IMR-90 (cell line): ENCODE measurements around the gene RUNX1. TPM values are rescaled to one million over a fixed set of nuclear protein-coding genes. Genes with fewer than 3 reads are reported as not detected.

Experiments used
- ATAC-seq: fragments of 200-7000 bp; cut with Tn5 transposase; 2 replicates; pipeline ENCODE4 v1.9.1; 2020; ENCODE audit warnings: low read depth, mild to moderate bottlenecking, moderate library complexity
- BruUV-seq: library from RNA; stranded (reverse); fragments of 400-500 nt; replicated peaks from 2 replicates; lab custom pipeline; 2021; lab: Mats Ljungman, UMichigan
- CTCF ChIA-PET: fragments of 300-600 bp; formaldehyde crosslinking; extraction: SDS; loops from one replicate; lab custom pipeline; 2021; ENCODE audit warnings: antibody characterized with exemption; lab: Yijun Ruan, JAX
- POLR2A ChIA-PET: fragments of 300-600 bp; sonication (Branson Sonifier 250); formaldehyde crosslinking; loops from one replicate; lab custom pipeline; 2022; ENCODE audit warnings: antibody characterized with exemption; ENCODE audit not compliant: unreplicated experiment; lab: Charles Lee
- DNase-seq: peaks from one replicate; pipeline ENCODE4 v3.0.0; 2013
- H2AFZ ChIP-seq: replicated peaks from 2 replicates; pipeline ENCODE3; 2013; ENCODE audit warnings: low read length, mild to moderate bottlenecking; ENCODE audit not compliant: poor library complexity
- H2AK5ac ChIP-seq: 2 replicates; pipeline ENCODE4 v1.6.1; 2013; ENCODE audit warnings: low read depth, low read length, inconsistent platforms
- H2AK9ac ChIP-seq: replicated peaks from 2 replicates; pipeline ENCODE3; 2013; ENCODE audit warnings: mild to moderate bottlenecking, low read depth, low read length, moderate library complexity; ENCODE audit not compliant: poor library complexity
- H2BK120ac ChIP-seq: 2 replicates; pipeline ENCODE4 v1.6.1; 2013; ENCODE audit warnings: low read depth, low read length, inconsistent platforms
- H2BK15ac ChIP-seq: 3 replicates; pipeline ENCODE4 v1.6.1; 2013; ENCODE audit warnings: low read depth, low read length, inconsistent platforms
- H2BK20ac ChIP-seq: 2 replicates; pipeline ENCODE4 v1.6.1; 2013; ENCODE audit warnings: low read depth, mild to moderate bottlenecking, inconsistent platforms, low read length, moderate library complexity
- H2BK5ac ChIP-seq: 2 replicates; pipeline ENCODE4 v1.6.1; 2013; ENCODE audit warnings: mild to moderate bottlenecking, low read depth, low read length, inconsistent platforms; ENCODE audit not compliant: poor library complexity, severe bottlenecking
- H3K14ac ChIP-seq: replicated peaks from 2 replicates; pipeline ENCODE4 v1.6.1; 2013; ENCODE audit warnings: low read depth, low read length, inconsistent platforms
- H3K18ac ChIP-seq: 2 replicates; pipeline ENCODE4 v1.6.1; 2013; ENCODE audit warnings: low read depth, low read length, control low read depth
- H3K23ac ChIP-seq: 2 replicates; pipeline ENCODE4 v1.6.1; 2013; ENCODE audit warnings: low read depth, low read length, inconsistent platforms
- H3K27ac ChIP-seq: 2 replicates; pipeline ENCODE4 v1.5.1; 2013; ENCODE audit warnings: mild to moderate bottlenecking, control low read depth, low read length; ENCODE audit not compliant: insufficient read depth
- H3K27me3 ChIP-seq: 2 replicates; pipeline ENCODE4 v1.6.1; 2013; ENCODE audit warnings: low read length; ENCODE audit not compliant: control insufficient read depth, insufficient read depth
- H3K36me3 ChIP-seq: 2 replicates; pipeline ENCODE4 v1.6.1; 2013; ENCODE audit warnings: low read length, mixed read lengths; ENCODE audit not compliant: control insufficient read depth, insufficient read depth
- H3K4ac ChIP-seq: 2 replicates; pipeline ENCODE4 v1.6.1; 2013; ENCODE audit warnings: low read depth, low read length, inconsistent platforms
- H3K4me1 ChIP-seq: 2 replicates; pipeline ENCODE4 v1.6.1; 2013; ENCODE audit warnings: low read length, mixed read lengths; ENCODE audit not compliant: control insufficient read depth, insufficient read depth
- H3K4me2 ChIP-seq: 2 replicates; pipeline ENCODE4 v1.6.1; 2013; ENCODE audit warnings: low read depth, mild to moderate bottlenecking, control low read depth, low read length, moderate library complexity
- H3K4me3 ChIP-seq: 2 replicates; pipeline ENCODE4 v1.5.1; 2013; ENCODE audit warnings: low read depth, mild to moderate bottlenecking, control low read depth, low read length, moderate library complexity; ENCODE audit not compliant: insufficient read depth
- H3K56ac ChIP-seq: 2 replicates; pipeline ENCODE4 v1.6.1; 2013; ENCODE audit warnings: low read length, inconsistent platforms; ENCODE audit not compliant: insufficient read depth; ENCODE audit errors: extremely low read depth
- H3K79me1 ChIP-seq, 2 experiments: 2 replicates each; pipeline ENCODE4 v1.6.1; 2013; ENCODE audit warnings: low read length in 2 of 2, inconsistent platforms in 1 of 2, low read depth in 1 of 2
- H3K9ac ChIP-seq: 2 replicates; pipeline ENCODE4 v1.6.1; 2013; ENCODE audit warnings: low read depth, low read length, control low read depth
- H3K9me1 ChIP-seq: 2 replicates; pipeline ENCODE4 v1.6.1; 2013; ENCODE audit warnings: low read length, inconsistent platforms; ENCODE audit not compliant: insufficient read depth
- H3K9me3 ChIP-seq: 2 replicates; pipeline ENCODE4 v1.6.1; 2013; ENCODE audit warnings: low read length; ENCODE audit not compliant: control insufficient read depth, insufficient read depth
- H4K20me1 ChIP-seq: 2 replicates; pipeline ENCODE4 v1.6.1; 2013; ENCODE audit warnings: low read length, inconsistent platforms; ENCODE audit not compliant: insufficient read depth
- H4K5ac ChIP-seq: 2 replicates; pipeline ENCODE4 v1.6.1; 2013; ENCODE audit warnings: mild to moderate bottlenecking, low read depth, low read length, control low read depth
- H4K8ac ChIP-seq, 2 experiments: 2 replicates each; pipeline ENCODE4 v1.6.1; 2013; ENCODE audit warnings: low read depth in 2 of 2, low read length in 2 of 2, control low read depth in 1 of 2, inconsistent platforms in 1 of 2
- H4K91ac ChIP-seq: 2 replicates; pipeline ENCODE4 v1.6.1; 2013; ENCODE audit warnings: low read depth, low read length, inconsistent platforms; ENCODE audit not compliant: insufficient read depth
- CEBPB ChIP-seq: IDR thresholded peaks from 2 replicates; pipeline ENCODE4 v1.6.1; 2012; ENCODE audit warnings: low read depth, low read length, improper control_type of control experiment
- MXI1 ChIP-seq: IDR thresholded peaks from 2 replicates; pipeline ENCODE4 v1.6.1; 2012; ENCODE audit warnings: low read depth, mild to moderate bottlenecking, low read length, moderate library complexity, borderline replicate concordance
- POLR2A ChIP-seq: IDR thresholded peaks from 2 replicates; pipeline ENCODE4 v1.6.1; 2012; ENCODE audit warnings: mild to moderate bottlenecking, low read depth, low read length
- RFX5 ChIP-seq: IDR thresholded peaks from 2 replicates; pipeline ENCODE4 v1.8.0; 2012; ENCODE audit warnings: low read depth, mild to moderate bottlenecking, low read length, moderate library complexity
- WGBS, 2 experiments: methylation state at CpG; one replicate each; pipeline versions ENCODE4 v1.1.5 to v1.1.7; 2013; ENCODE audit warnings: missing lambda C conversion rate in 2 of 2; ENCODE audit not compliant: insufficient read length in 1 of 2; ENCODE audit errors: extremely low coverage in 2 of 2; 5-methylcytosine and 5-hydroxymethylcytosine counted together
- dilution Hi-C: fragments of 300-500 bp; cut with HindIII; formaldehyde crosslinking; loops from one replicate; pipeline ENCODE4 v1.14.3; 2018; ENCODE audit warnings: low sequenced_read_pairs; ENCODE audit not compliant: unreplicated experiment
- in situ Hi-C: fragments of 300-500 bp; cut with MboI; formaldehyde crosslinking; loops from 3 replicates; pipeline ENCODE4 v1.14.3; 2019; ENCODE audit warnings: low sequenced_read_pairs, inconsistent platforms, mixed read lengths
- intact Hi-C: fragments of 100-400 bp; cut with micrococcal nuclease; formaldehyde crosslinking; loops from 2 replicates; pipeline ENCODE4 v1.10.0; 2022
- polyA plus RNA-seq, 3 experiments: library from polyadenylated mRNA; depleted of rRNA; stranded (reverse); fragments of >200 nt; gene quantifications; 2 replicates each; pipeline ENCODE4 v1.2.3, GENCODE V29; 2012; ENCODE audit warnings: low replicate concordance in 1 of 3
- total RNA-seq: library from RNA; depleted of rRNA; stranded (reverse); fragments of >200 nt; gene quantifications from 2 replicates; pipeline ENCODE4 v1.2.3, GENCODE V29; 2012
- TF ChIP-seq, protein P1 (sequence below): fragments of 150-350 bp; IDR thresholded peaks from 2 replicates; pipeline ENCODE4 v1.6.1; 2016; ENCODE audit warnings: low read depth, mild to moderate bottlenecking, low read length, moderate library complexity, borderline replicate concordance

The RUNX1 gene
- total and polyA plus RNA-seq, 2 of the 4 experiments (the other 2 are of a cell fraction): 34.5 to 56.5 TPM

DNA sequence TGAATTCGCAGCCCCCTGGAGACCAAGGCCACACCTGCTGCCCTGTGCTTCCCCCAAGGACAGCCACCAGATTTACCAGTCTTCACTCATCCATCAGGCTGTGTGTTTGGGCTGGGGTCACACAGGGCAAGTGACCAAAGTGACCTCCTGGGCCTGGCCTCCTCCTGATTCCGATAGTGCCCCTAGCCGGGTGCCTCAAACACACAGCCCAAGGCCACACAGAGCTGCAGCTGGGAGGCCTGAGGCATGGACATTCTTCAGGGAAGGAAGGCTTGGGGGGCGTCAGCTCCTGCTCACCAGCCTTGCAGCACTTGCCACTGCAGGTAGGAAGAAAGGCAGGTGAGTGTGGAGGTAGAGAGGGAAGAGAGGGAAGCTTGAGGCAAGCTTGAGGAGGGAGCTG is 181.3 kb downstream of the RUNX1 start:
- intact Hi-C loops (loop anchor here (5.0 kb wide), 1 partner anchor 60 kb away; no protein-coding TSS in a partner anchor), dilution Hi-C loops (no loop called here), in situ Hi-C loops (no loop called here)
- peaks cover 99% of the 10 kb centered on the region for H4K20me1 ChIP-seq
- H3K79me1 ChIP-seq: peaks cover 23 to 90% of the 10 kb centered on the region in 2 experiments
- BruUV-seq: no TSS peak
- H3K27ac ChIP-seq: peak overlapping the region; percentile 10; the same call in 1 of the 2 replicates
- no peak overlapping the region for H4K91ac ChIP-seq
- peak overlapping the region; percentile 30 for H2BK5ac ChIP-seq
- H3K14ac ChIP-seq: no peak overlapping the region
- H3K4ac ChIP-seq: no peak overlapping the region
- ATAC-seq (no peak), DNase-seq (no peak)
- no peak overlapping the region for H4K8ac ChIP-seq
- H2BK20ac ChIP-seq: no peak overlapping the region
- no peak overlapping the region for H2AK5ac ChIP-seq
- peak overlapping the region; percentile 50 for H2AK9ac ChIP-seq
- H3K9ac ChIP-seq: no peak overlapping the region
- H3K9me1 ChIP-seq: peaks cover 54% of the 10 kb centered on the region
- TF ChIP-seq POLR2A (no peak), RFX5 (no peak), MXI1 (no peak), CEBPB (no peak)
- TF ChIP-seq, protein P1, sequence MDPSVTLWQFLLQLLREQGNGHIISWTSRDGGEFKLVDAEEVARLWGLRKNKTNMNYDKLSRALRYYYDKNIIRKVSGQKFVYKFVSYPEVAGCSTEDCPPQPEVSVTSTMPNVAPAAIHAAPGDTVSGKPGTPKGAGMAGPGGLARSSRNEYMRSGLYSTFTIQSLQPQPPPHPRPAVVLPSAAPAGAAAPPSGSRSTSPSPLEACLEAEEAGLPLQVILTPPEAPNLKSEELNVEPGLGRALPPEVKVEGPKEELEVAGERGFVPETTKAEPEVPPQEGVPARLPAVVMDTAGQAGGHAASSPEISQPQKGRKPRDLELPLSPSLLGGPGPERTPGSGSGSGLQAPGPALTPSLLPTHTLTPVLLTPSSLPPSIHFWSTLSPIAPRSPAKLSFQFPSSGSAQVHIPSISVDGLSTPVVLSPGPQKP: no peak
- H3K27me3 ChIP-seq: no peaks in the 10 kb centered on the region
- H2BK15ac ChIP-seq: no peak overlapping the region
- H3K56ac ChIP-seq: no peak overlapping the region
- 100% methylated on average over 1 of the region's 4 CpGs; no CpG with 5 or more reads in 1 of the 2 experiments for WGBS, 2 experiments
- H3K9me3 ChIP-seq: no peaks in the 10 kb centered on the region
- CTCF ChIA-PET: no interaction called here
- H2AFZ ChIP-seq: peak overlapping the region; percentile 48
- H3K18ac ChIP-seq: no peak overlapping the region
- H3K23ac ChIP-seq: peak overlapping the region; percentile 51; the same call in 1 of the 2 replicates
- peaks cover 22% of the 10 kb centered on the region for H3K4me1 ChIP-seq
- peaks cover 78% of the 10 kb centered on the region for H3K36me3 ChIP-seq
- H3K4me3 ChIP-seq: no peak overlapping the region
- no peak overlapping the region; the same call in 1 of the 2 replicates for H4K5ac ChIP-seq
- H3K4me2 ChIP-seq: no peak overlapping the region
- POLR2A ChIA-PET: no interaction called here
- no peak overlapping the region for H2BK120ac ChIP-seq
